ENCODE data around the gene TMC5.

- no peak for TF ChIP-seq CTCF (IDR thresholded peaks at IDR 0.05)
- TF ChIP-seq POLR2A (IDR thresholded peaks at IDR 0.05): no peak
Measured at GRCh38 chr16:19520861-19521331, 103.2 kb downstream of the TMC5 start.

Data from thyroid gland (tissue), 4 donors.